Measurements from ENCODE around the gene FILIP1L.

FILIP1L gene

GRCh38 chr3:100032243-100032642 is 82.1 kb downstream of the FILIP1L start:
- Histone ChIP-seq H2AFZ (ENCODE audit: low read depth, low read length) (no peak overlapping the region), H3K27me3 (ENCODE audit: insufficient read depth, low read length) (no peaks in the 10 kb centered on the region), H3K4me3 (ENCODE audit: low read length) (no peak overlapping the region), H3K9me3 (ENCODE audit: low read length) (no peaks in the 10 kb centered on the region), H3K36me3 (ENCODE audit: insufficient read depth, low read length) (no peaks in the 10 kb centered on the region), H3K4me1 (ENCODE audit: insufficient read depth, low read length) (peaks cover 12% of the 10 kb centered on the region)

- H3K4me1 ChIP-seq (ENCODE audit: insufficient read depth, low read length), result peaks cover 12% of the 10 kb centered on the region
Observed at GRCh38 chr3:100030914-100031425, 83.3 kb downstream of the FILIP1L start.

GRCh38 chr3:100030346-100030745 is 84.0 kb downstream of the FILIP1L start:
- Histone ChIP-seq H3K9me3 (ENCODE audit: low read length) (no peaks in the 10 kb centered on the region), H2AFZ (ENCODE audit: low read depth, low read length) (no peak overlapping the region), H3K27me3 (ENCODE audit: insufficient read depth, low read length) (no peaks in the 10 kb centered on the region), H3K4me1 (ENCODE audit: insufficient read depth, low read length) (peaks cover 12% of the 10 kb centered on the region), H3K4me3 (ENCODE audit: low read length) (no peak overlapping the region), H3K36me3 (ENCODE audit: insufficient read depth, low read length) (no peaks in the 10 kb centered on the region)

More at GRCh38 chr3:100030914-100031425, 83.3 kb downstream of the FILIP1L start:
- Histone ChIP-seq H3K4me3 (ENCODE audit: low read length) (no peak overlapping the region), H3K36me3 (ENCODE audit: insufficient read depth, low read length) (no peaks in the 10 kb centered on the region), H3K27me3 (ENCODE audit: insufficient read depth, low read length) (no peaks in the 10 kb centered on the region), H3K9me3 (ENCODE audit: low read length) (no peaks in the 10 kb centered on the region), H2AFZ (ENCODE audit: low read depth, low read length) (no peak overlapping the region)

- H3K36me3 ChIP-seq (ENCODE audit: insufficient read depth, low read length), result no peaks in the 10 kb centered on the region
- no peak overlapping the region for H3K4me3 ChIP-seq (ENCODE audit: low read length)
- H2AFZ ChIP-seq (ENCODE audit: low read depth, low read length), result no peak overlapping the region
- H3K27me3 ChIP-seq (ENCODE audit: insufficient read depth, low read length), result no peaks in the 10 kb centered on the region
- no peaks in the 10 kb centered on the region for H3K9me3 ChIP-seq (ENCODE audit: low read length)
- peaks cover 12% of the 10 kb centered on the region for H3K4me1 ChIP-seq (ENCODE audit: insufficient read depth, low read length)
Observed at GRCh38 chr3:100029689-100030088, 84.6 kb downstream of the FILIP1L start.

GRCh38 chr3:100029052-100029451 is 85.2 kb downstream of the FILIP1L start:
- Histone ChIP-seq H3K36me3 (ENCODE audit: insufficient read depth, low read length) (no peaks in the 10 kb centered on the region), H3K27me3 (ENCODE audit: insufficient read depth, low read length) (no peaks in the 10 kb centered on the region), H3K9me3 (ENCODE audit: low read length) (no peaks in the 10 kb centered on the region), H2AFZ (ENCODE audit: low read depth, low read length) (no peak overlapping the region), H3K4me1 (ENCODE audit: insufficient read depth, low read length) (peaks cover 10% of the 10 kb centered on the region), H3K4me3 (ENCODE audit: low read length) (no peak overlapping the region)

GRCh38 chr3:100027321-100027720 is 87.0 kb downstream of the FILIP1L start:
- Histone ChIP-seq H2AFZ (ENCODE audit: low read depth, low read length) (no peak overlapping the region), H3K27me3 (ENCODE audit: insufficient read depth, low read length) (no peaks in the 10 kb centered on the region), H3K4me3 (ENCODE audit: low read length) (no peak overlapping the region), H3K9me3 (ENCODE audit: low read length) (no peaks in the 10 kb centered on the region), H3K36me3 (ENCODE audit: insufficient read depth, low read length) (no peaks in the 10 kb centered on the region), H3K4me1 (ENCODE audit: insufficient read depth, low read length) (peaks cover 3% of the 10 kb centered on the region)

- Histone ChIP-seq H3K27me3 (ENCODE audit: insufficient read depth, low read length) (no peaks in the 10 kb centered on the region), H2AFZ (ENCODE audit: low read depth, low read length) (no peak overlapping the region), H3K9me3 (ENCODE audit: low read length) (no peaks in the 10 kb centered on the region), H3K36me3 (ENCODE audit: insufficient read depth, low read length) (no peaks in the 10 kb centered on the region), H3K4me1 (ENCODE audit: insufficient read depth, low read length) (no peaks in the 10 kb centered on the region), H3K4me3 (ENCODE audit: low read length) (no peak overlapping the region)
Observed at GRCh38 chr3:100024520-100025303, 89.6 kb downstream of the FILIP1L start.

GRCh38 chr3:100023595-100023994 is 90.7 kb downstream of the FILIP1L start:
- Histone ChIP-seq H2AFZ (ENCODE audit: low read depth, low read length) (no peak overlapping the region), H3K4me1 (ENCODE audit: insufficient read depth, low read length) (no peaks in the 10 kb centered on the region)

GRCh38 chr3:100023150-100023549 is 91.2 kb downstream of the FILIP1L start:
- Histone ChIP-seq H3K36me3 (ENCODE audit: insufficient read depth, low read length) (no peaks in the 10 kb centered on the region), H2AFZ (ENCODE audit: low read depth, low read length) (no peak overlapping the region), H3K4me1 (ENCODE audit: insufficient read depth, low read length) (no peaks in the 10 kb centered on the region), H3K4me3 (ENCODE audit: low read length) (no peak overlapping the region), H3K9me3 (ENCODE audit: low read length) (no peaks in the 10 kb centered on the region), H3K27me3 (ENCODE audit: insufficient read depth, low read length) (no peaks in the 10 kb centered on the region)

More at GRCh38 chr3:100023595-100023994, 90.7 kb downstream of the FILIP1L start:
- Histone ChIP-seq H3K4me3 (ENCODE audit: low read length) (no peak overlapping the region), H3K27me3 (ENCODE audit: insufficient read depth, low read length) (no peaks in the 10 kb centered on the region), H3K9me3 (ENCODE audit: low read length) (no peaks in the 10 kb centered on the region), H3K36me3 (ENCODE audit: insufficient read depth, low read length) (no peaks in the 10 kb centered on the region)

GRCh38 chr3:100022506-100022905 is 91.8 kb downstream of the FILIP1L start:
- H3K9me3 ChIP-seq (ENCODE audit: low read length), result no peaks in the 10 kb centered on the region

GRCh38 chr3:100020876-100021644 is 93.2 kb downstream of the FILIP1L start:
- Histone ChIP-seq H3K4me1 (ENCODE audit: insufficient read depth, low read length) (no peaks in the 10 kb centered on the region), H3K36me3 (ENCODE audit: insufficient read depth, low read length) (no peaks in the 10 kb centered on the region), H3K4me3 (ENCODE audit: low read length) (no peak overlapping the region)

More at GRCh38 chr3:100022506-100022905, 91.8 kb downstream of the FILIP1L start:
- Histone ChIP-seq H3K36me3 (ENCODE audit: insufficient read depth, low read length) (no peaks in the 10 kb centered on the region), H3K4me1 (ENCODE audit: insufficient read depth, low read length) (no peaks in the 10 kb centered on the region), H3K27me3 (ENCODE audit: insufficient read depth, low read length) (no peaks in the 10 kb centered on the region), H2AFZ (ENCODE audit: low read depth, low read length) (no peak overlapping the region), H3K4me3 (ENCODE audit: low read length) (no peak overlapping the region)

GRCh38 chr3:100019719-100020118 is 94.6 kb downstream of the FILIP1L start:
- Histone ChIP-seq H2AFZ (ENCODE audit: low read depth, low read length) (no peak overlapping the region), H3K27me3 (ENCODE audit: insufficient read depth, low read length) (no peaks in the 10 kb centered on the region), H3K36me3 (ENCODE audit: insufficient read depth, low read length) (no peaks in the 10 kb centered on the region), H3K4me1 (ENCODE audit: insufficient read depth, low read length) (no peaks in the 10 kb centered on the region), H3K4me3 (ENCODE audit: low read length) (no peak overlapping the region), H3K9me3 (ENCODE audit: low read length) (no peaks in the 10 kb centered on the region)

More at GRCh38 chr3:100020876-100021644, 93.2 kb downstream of the FILIP1L start:
- Histone ChIP-seq H2AFZ (ENCODE audit: low read depth, low read length) (no peak overlapping the region), H3K27me3 (ENCODE audit: insufficient read depth, low read length) (no peaks in the 10 kb centered on the region), H3K9me3 (ENCODE audit: low read length) (no peaks in the 10 kb centered on the region)

- Histone ChIP-seq H3K4me1 (ENCODE audit: insufficient read depth, low read length) (no peaks in the 10 kb centered on the region), H3K27me3 (ENCODE audit: insufficient read depth, low read length) (no peaks in the 10 kb centered on the region), H3K4me3 (ENCODE audit: low read length) (no peak overlapping the region), H3K9me3 (ENCODE audit: low read length) (no peaks in the 10 kb centered on the region), H3K36me3 (ENCODE audit: insufficient read depth, low read length) (no peaks in the 10 kb centered on the region), H2AFZ (ENCODE audit: low read depth, low read length) (no peak overlapping the region)
Observed at GRCh38 chr3:100018806-100019205, 95.5 kb downstream of the FILIP1L start.
